PFSK-1 (cell line): ENCODE measurements around the gene NEB.

Source experiments
- FOXP2 ChIP-seq: optimal IDR thresholded peaks from 2 replicates; pipeline ENCODE3; 2011; ENCODE audit warnings: borderline replicate concordance, control low read depth, inconsistent platforms; ENCODE audit not compliant: insufficient read depth; ENCODE audit errors: extremely low read length, extremely low read depth
- POLR2AphosphoS5 ChIP-seq: IDR thresholded peaks from 2 replicates; pipeline ENCODE4 v1.6.1; 2012; ENCODE audit warnings: low read depth, mild to moderate bottlenecking, control low read depth, low read length, moderate library complexity
- REST ChIP-seq, 2 experiments: IDR thresholded peaks; 2 replicates each; pipeline versions ENCODE4 v1.6.1 to v1.8.0; 2011 to 2012; ENCODE audit warnings: low read depth in 2 of 2, low read length in 2 of 2, control low read depth in 1 of 2, inconsistent platforms in 1 of 2, mild to moderate bottlenecking in 1 of 2, moderate library complexity in 1 of 2; ENCODE audit not compliant: insufficient read depth in 1 of 2
- SIN3A ChIP-seq: IDR thresholded peaks from 2 replicates; pipeline ENCODE4 v1.6.1; 2012; ENCODE audit warnings: mild to moderate bottlenecking, low read length, moderate library complexity, borderline replicate concordance; ENCODE audit not compliant: insufficient read depth
- TAF1 ChIP-seq: IDR thresholded peaks from 2 replicates; pipeline ENCODE4 v1.6.1; 2012; ENCODE audit warnings: low read length, control low read depth, borderline replicate concordance; ENCODE audit not compliant: insufficient read depth

The NEB gene

DNA sequence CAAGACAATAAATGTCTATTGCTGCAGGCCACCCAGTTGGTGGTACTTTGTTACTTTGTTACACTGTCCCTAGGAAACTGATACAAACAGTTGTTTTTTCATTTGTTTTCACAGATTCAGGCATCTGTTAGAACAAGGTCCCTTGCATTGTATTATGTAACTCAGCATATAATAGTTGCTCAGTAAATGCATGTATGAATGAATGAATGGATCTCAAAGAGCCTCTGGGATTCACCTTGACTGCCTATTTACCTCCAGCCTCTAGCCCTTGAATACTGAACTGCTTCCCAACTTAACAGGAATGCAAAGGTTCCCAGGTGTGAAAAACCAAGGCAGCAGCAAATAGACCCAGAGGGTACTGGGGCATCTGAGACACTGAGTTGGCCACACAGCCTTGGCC lies 27.4 kb upstream of the NEB start:
- TF ChIP-seq TAF1: no peak

GRCh38 chr2:151761193-151761592 lies 26.9 kb upstream of the NEB start:
- TF ChIP-seq SIN3A: no peak
- TF ChIP-seq REST (IDR thresholded peaks at IDR 0.05; ENCODE audit: insufficient read depth in 1 of 2, low read depth in 2 of 2, low read length in 2 of 2): no peak
- no peak for TF ChIP-seq FOXP2
- no peak for TF ChIP-seq POLR2AphosphoS5
- no peak for TF ChIP-seq TAF1

GRCh38 chr2:151760139-151760650 lies 25.9 kb upstream of the NEB start:
- no peak for TF ChIP-seq TAF1
- no peak for TF ChIP-seq REST (IDR thresholded peaks at IDR 0.05; ENCODE audit: insufficient read depth in 1 of 2, low read depth in 2 of 2, low read length in 2 of 2)
- TF ChIP-seq FOXP2: no peak
- TF ChIP-seq SIN3A: no peak

GRCh38 chr2:151758744-151759143 lies 24.5 kb upstream of the NEB start:
- TF ChIP-seq SIN3A (no peak), FOXP2 (no peak), TAF1 (no peak), POLR2AphosphoS5 (no peak), REST (IDR thresholded peaks at IDR 0.05; ENCODE audit: insufficient read depth in 1 of 2, low read depth in 2 of 2, low read length in 2 of 2) (no peak)

- TF ChIP-seq POLR2AphosphoS5: no peak
- no peak for TF ChIP-seq SIN3A
- no peak for TF ChIP-seq REST (IDR thresholded peaks at IDR 0.05; ENCODE audit: insufficient read depth in 1 of 2, low read depth in 2 of 2, low read length in 2 of 2)
- no peak for TF ChIP-seq TAF1
- TF ChIP-seq FOXP2: no peak
These were observed 23.6 kb upstream of the NEB start for GRCh38 chr2:151757861-151758260.

GRCh38 chr2:151756820-151757219 lies 22.5 kb upstream of the NEB start:
- TF ChIP-seq TAF1 (no peak), REST (IDR thresholded peaks at IDR 0.05; ENCODE audit: insufficient read depth in 1 of 2, low read depth in 2 of 2, low read length in 2 of 2) (no peak), FOXP2 (no peak), POLR2AphosphoS5 (no peak), SIN3A (no peak)
